T-helper 17 cell (primary cell): Measurements from ENCODE around the gene TTF1. TPM values are rescaled to one million over a fixed set of nuclear protein-coding genes. Genes with fewer than 3 reads are reported as not detected.

ENCODE experiments used
- ATAC-seq: fragments of 150-1000 bp; cut with Tn5 transposase; 2 replicates; pipeline ENCODE4 v1.10.0; 2021; ENCODE audit warnings: mild to moderate bottlenecking, moderate library complexity
- DNase-seq, 3 donors: peaks; one replicate each; pipeline versions ENCODE4 v3.0.0 to v3.0.0-alpha.2; 2020 to 2021
- H3K9me3 ChIP-seq: one replicate; pipeline ENCODE4 v1.7.0; 2013; ENCODE audit warnings: low read length, mild to moderate bottlenecking; ENCODE audit not compliant: control insufficient read depth, poor library complexity, severe bottlenecking
- H3K27ac Mint-ChIP-seq: one replicate; pipeline ENCODE4 v1.8.0; 2022; ENCODE audit warnings: mild to moderate bottlenecking, moderate library complexity, mixed read lengths
- H3K27me3 Mint-ChIP-seq: one replicate; pipeline ENCODE4 v1.8.0; 2022; ENCODE audit warnings: mixed read lengths
- H3K36me3 Mint-ChIP-seq: one replicate; pipeline ENCODE4 v1.8.0; 2022; ENCODE audit warnings: low read depth, mixed read lengths
- H3K4me1 Mint-ChIP-seq: one replicate; pipeline ENCODE4 v1.8.0; 2022; ENCODE audit warnings: mild to moderate bottlenecking, mixed read lengths
- H3K4me3 Mint-ChIP-seq: one replicate; pipeline ENCODE4 v1.8.0; 2022; ENCODE audit warnings: mild to moderate bottlenecking, moderate library complexity, mixed read lengths
- total RNA-seq, 4 donors: library from RNA in 2 of 4; stranded (reverse) in 2 of 4; gene quantifications; one replicate each; pipeline ENCODE4 v1.2.3 and lab custom pipeline; 2022 to 2026

Gene TTF1, protein sequence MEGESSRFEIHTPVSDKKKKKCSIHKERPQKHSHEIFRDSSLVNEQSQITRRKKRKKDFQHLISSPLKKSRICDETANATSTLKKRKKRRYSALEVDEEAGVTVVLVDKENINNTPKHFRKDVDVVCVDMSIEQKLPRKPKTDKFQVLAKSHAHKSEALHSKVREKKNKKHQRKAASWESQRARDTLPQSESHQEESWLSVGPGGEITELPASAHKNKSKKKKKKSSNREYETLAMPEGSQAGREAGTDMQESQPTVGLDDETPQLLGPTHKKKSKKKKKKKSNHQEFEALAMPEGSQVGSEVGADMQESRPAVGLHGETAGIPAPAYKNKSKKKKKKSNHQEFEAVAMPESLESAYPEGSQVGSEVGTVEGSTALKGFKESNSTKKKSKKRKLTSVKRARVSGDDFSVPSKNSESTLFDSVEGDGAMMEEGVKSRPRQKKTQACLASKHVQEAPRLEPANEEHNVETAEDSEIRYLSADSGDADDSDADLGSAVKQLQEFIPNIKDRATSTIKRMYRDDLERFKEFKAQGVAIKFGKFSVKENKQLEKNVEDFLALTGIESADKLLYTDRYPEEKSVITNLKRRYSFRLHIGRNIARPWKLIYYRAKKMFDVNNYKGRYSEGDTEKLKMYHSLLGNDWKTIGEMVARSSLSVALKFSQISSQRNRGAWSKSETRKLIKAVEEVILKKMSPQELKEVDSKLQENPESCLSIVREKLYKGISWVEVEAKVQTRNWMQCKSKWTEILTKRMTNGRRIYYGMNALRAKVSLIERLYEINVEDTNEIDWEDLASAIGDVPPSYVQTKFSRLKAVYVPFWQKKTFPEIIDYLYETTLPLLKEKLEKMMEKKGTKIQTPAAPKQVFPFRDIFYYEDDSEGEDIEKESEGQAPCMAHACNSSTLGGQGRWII
- total RNA-seq (10 to 100 TPM; 12.9 to 15.5 TPM), total RNA-seq (lab: John Stamatoyannopoulos, UW) (21.5 to 48.2 reads per million in 2 donors)

DNA sequence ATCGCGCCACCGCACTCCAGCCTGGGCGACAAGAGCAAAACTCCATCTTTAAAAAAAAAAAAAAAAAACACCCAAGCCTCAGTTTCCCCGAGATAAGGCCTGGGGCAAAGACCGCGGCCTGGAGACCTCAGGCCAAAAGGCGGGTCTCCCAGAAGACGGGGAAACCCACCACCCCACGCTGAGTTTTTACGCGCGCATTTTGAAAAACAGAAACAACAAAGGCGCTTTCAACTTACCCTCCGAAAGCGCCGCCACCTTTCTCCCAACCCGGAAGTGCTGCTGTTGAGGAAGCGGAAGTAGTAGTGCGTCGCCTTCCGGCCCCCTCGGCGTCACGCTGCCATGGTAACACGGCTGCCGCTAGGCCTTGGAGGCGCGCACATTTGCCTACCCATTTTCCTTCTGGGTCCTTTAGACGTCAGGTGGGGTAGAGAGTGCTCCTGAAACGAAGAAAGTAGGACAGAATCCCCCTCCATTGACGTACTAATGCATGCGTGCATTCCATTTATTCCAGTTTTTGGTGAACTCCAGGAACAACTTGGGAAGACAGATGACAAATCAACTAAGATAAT is at the start of gene TTF1:
TSS of gene TTF1 (minus strand) at position 287 of the 569 bp plus-strand sequence. CDS start 4,019 bp downstream, outside the sequence.
- Mint-ChIP-seq H3K36me3 (peaks cover 12% of the 10 kb centered on the region), H3K27ac (peak within 1 kb of the TSS; percentile 98), H3K27me3 (no peaks in the 10 kb centered on the region), H3K4me1 (peaks cover 39% of the 10 kb centered on the region), H3K4me3 (peak within 1 kb of the TSS; percentile 95)
- ATAC-seq (peak; percentile 83), DNase-seq (peak; percentile 83 to 90 (median 86))
- H3K9me3 ChIP-seq: no peaks in the 10 kb centered on the region

DNA sequence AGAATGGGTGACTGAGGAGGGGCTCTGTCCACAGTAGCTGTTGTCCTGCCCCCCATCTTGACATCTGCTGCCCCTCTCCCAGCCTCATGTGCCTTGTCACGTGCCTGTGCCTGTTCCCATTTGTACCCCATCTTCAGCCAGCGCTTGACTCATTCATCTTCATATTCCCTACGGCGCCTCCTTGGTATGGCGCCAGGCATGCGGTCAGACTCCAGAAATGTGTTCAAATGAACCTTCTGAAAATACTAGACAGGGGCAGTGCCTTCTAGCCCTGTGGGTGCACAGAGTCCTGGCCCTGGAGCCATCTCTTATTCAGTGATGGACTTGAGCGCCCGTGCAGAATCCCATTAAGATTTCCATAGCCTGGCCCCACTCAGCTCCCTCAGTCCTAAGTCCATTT is 49.6 kb upstream of the TTF1 start:
- Mint-ChIP-seq H3K27me3 (peaks cover 19% of the 10 kb centered on the region), H3K4me1 (peaks cover 4% of the 10 kb centered on the region), H3K27ac (no peak overlapping the region), H3K4me3 (no peak overlapping the region), H3K36me3 (no peaks in the 10 kb centered on the region)
- no peak for ATAC-seq
- DNase-seq: no peak
- no peaks in the 10 kb centered on the region for H3K9me3 ChIP-seq

DNA sequence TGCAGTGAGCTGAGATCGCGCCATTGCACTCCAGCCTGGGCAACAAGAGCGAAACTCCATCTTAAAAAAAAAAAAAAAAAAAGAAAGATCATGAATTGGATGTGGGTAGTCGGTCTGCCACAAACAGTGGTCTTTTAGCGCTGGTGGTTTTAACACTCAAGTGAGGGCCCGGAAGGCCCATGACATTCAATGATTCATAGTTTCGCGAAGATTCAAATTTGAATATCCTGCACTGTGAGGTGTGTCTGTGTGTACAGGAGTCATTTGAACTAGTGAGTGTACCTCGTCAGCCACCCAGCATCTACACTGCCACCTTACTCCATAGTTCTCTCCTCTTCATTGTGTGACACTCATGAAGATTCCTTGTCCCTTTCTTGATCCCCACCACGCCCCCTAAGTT is 44.6 kb upstream of the TTF1 start:
- DNase-seq (no peak), ATAC-seq (no peak)
- Mint-ChIP-seq H3K27ac (no peak overlapping the region), H3K4me1 (no peaks in the 10 kb centered on the region), H3K4me3 (no peak overlapping the region), H3K36me3 (peaks cover 3% of the 10 kb centered on the region), H3K27me3 (peaks cover 40% of the 10 kb centered on the region)
- no peaks in the 10 kb centered on the region for H3K9me3 ChIP-seq

DNA sequence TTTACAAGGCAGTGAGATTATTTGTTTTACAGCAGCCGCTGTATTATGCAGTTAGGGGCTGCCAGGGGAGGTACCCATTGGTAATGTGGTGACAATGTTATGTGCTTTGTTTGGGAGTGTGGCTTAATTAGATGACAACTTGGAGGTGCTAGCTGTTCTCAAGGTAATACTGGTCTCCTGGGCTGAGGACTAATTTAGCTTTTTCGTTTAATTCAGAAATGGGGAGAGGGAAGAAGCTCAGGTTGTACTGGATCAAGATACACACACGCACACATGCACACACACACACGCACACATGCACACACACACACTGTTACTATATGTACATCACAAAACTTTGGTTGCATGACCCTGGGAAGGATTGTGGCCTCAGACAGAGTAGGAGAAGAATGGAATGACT is 41.3 kb upstream of the TTF1 start:
- Mint-ChIP-seq H3K36me3 (peaks cover 3% of the 10 kb centered on the region), H3K27me3 (peaks cover 52% of the 10 kb centered on the region), H3K4me1 (no peaks in the 10 kb centered on the region), H3K4me3 (no peak overlapping the region), H3K27ac (no peak overlapping the region)
- no peaks in the 10 kb centered on the region for H3K9me3 ChIP-seq
- DNase-seq (no peak), ATAC-seq (no peak)

DNA sequence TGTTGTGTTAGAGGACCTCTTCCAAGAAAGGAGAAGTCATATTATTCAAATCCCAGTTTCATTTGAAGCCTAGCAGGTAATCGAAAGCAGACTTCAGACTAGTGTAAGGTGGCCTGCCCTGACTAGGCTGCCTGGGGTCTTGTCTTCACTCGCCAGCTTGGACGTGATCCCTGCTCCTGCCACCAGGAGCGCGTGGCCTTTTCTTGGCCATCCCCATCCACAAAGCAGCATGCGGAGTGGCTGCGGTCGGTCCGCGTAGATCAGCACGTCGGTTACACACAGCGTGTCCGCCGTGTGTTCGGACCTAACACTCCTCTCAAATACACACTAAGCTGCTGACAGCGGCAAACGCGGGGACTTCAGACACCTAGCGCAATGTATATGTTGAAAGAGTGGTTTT is 40.7 kb upstream of the TTF1 start:
- DNase-seq (no peak), ATAC-seq (no peak)
- no peak overlapping the region for H3K4me3 Mint-ChIP-seq
- no peak overlapping the region for H3K27ac Mint-ChIP-seq
- H3K27me3 Mint-ChIP-seq: peaks cover 50% of the 10 kb centered on the region
- H3K36me3 Mint-ChIP-seq: peaks cover 3% of the 10 kb centered on the region
- H3K9me3 ChIP-seq: no peaks in the 10 kb centered on the region
- H3K4me1 Mint-ChIP-seq: no peaks in the 10 kb centered on the region

DNA sequence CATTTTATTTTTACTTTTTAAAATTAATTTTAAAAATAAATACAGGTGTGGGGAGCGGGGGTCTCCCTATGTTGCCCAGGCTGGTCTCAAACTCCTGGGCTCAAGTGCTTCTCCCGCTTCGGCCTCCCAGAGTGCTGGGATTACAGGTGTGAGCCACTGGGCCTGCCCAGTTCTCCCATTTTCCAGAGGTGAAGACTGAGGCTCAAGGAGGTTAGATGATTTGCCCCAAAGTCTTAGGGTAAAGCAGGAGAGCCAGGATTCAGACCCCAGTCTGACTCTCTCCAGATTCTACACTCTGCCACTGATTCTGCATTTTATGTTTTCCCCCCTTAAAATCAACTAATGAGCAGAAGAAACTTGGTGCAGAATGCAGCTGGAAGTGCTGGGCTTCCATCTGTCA is 40.2 kb upstream of the TTF1 start:
- peaks cover 48% of the 10 kb centered on the region for H3K27me3 Mint-ChIP-seq
- H3K4me3 Mint-ChIP-seq: no peak overlapping the region
- DNase-seq: no peak
- no peaks in the 10 kb centered on the region for H3K9me3 ChIP-seq
- H3K27ac Mint-ChIP-seq: no peak overlapping the region
- H3K36me3 Mint-ChIP-seq: peaks cover 3% of the 10 kb centered on the region
- ATAC-seq: no peak
- no peaks in the 10 kb centered on the region for H3K4me1 Mint-ChIP-seq

DNA sequence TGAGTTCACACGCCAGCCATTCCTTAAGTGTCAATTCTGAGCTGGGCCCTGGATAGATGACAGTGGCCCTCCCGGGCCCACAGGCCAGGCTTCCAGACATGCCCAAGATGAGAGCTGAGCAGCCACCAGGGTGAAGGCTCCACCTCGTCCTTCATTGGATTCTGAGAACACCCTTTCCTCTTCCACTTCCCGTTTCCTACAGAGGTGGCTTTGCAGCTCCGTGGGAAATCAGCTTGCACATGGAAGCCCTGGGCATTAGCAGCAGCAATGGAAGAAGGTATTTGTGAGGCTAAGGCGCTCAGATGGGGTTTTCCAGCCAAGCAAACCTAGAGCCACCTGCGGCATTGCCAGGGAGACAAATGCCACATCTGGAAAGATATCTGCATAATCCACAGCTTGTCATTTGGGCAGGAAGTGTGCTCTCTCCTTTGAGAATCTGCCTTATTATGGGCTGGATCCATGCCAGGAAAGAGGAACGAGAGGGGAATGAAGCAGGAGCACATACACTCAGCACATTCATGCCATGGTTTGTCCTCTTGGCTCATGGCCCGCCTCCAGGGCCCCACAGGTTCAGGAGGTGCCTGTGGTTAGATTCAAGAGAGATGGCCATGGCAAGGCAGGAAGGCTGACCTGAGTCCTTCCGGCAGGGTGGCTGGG is 37.4 kb upstream of the TTF1 start:
- no peak for ATAC-seq
- Mint-ChIP-seq H3K27me3 (peaks cover 44% of the 10 kb centered on the region), H3K4me1 (peaks cover 2% of the 10 kb centered on the region), H3K36me3 (no peaks in the 10 kb centered on the region), H3K4me3 (no peak overlapping the region), H3K27ac (no peak overlapping the region)
- DNase-seq: no peak
- H3K9me3 ChIP-seq: no peaks in the 10 kb centered on the region

DNA sequence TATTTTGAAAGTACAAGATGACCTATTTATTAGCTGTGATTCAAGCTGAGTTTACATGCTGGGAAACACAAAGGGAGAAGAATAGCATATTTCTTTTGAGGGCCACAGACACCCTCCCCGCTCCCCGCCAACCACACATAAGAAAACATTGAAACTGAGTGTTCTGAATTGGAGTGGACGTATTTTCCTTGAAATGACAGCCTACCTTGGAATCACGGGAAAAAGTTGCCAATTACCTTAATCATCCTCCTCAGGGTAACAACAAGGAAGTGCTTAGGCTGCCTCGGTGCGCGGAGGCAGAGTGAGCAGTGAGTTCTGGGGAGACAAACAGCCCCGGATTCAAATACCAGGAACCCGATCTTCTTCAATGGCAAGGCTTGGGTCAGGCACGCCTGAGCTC is 34.8 kb upstream of the TTF1 start:
- Mint-ChIP-seq H3K27me3 (peaks cover 42% of the 10 kb centered on the region), H3K4me3 (no peak overlapping the region), H3K36me3 (peaks cover 3% of the 10 kb centered on the region), H3K4me1 (peaks cover 2% of the 10 kb centered on the region), H3K27ac (no peak overlapping the region)
- no peaks in the 10 kb centered on the region for H3K9me3 ChIP-seq
- ATAC-seq: no peak
- DNase-seq: no peak

DNA sequence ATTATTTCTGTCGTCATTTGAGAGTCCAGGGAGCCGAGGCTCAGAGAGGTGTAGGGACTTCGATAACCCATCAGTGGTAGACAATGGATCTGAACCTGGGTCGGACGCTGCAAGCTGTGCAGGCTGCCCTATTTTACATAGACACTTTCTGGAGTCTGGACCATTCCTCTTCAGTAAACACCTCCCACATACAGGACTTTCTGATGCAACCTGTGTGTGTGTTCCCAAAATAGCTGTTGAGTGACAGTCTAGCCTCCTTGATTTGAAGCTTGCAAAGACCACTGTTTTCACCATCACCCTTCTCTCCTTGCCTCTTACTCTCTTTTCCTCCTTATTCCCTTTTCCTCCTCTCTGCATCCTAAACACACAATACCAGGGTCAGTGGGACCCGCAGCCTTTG is 34.1 kb upstream of the TTF1 start:
- peaks cover 3% of the 10 kb centered on the region for H3K36me3 Mint-ChIP-seq
- DNase-seq (no peak), ATAC-seq (no peak)
- H3K27me3 Mint-ChIP-seq: peaks cover 49% of the 10 kb centered on the region
- no peaks in the 10 kb centered on the region for H3K9me3 ChIP-seq
- H3K4me1 Mint-ChIP-seq: peaks cover 2% of the 10 kb centered on the region
- H3K27ac Mint-ChIP-seq: no peak overlapping the region
- H3K4me3 Mint-ChIP-seq: no peak overlapping the region

DNA sequence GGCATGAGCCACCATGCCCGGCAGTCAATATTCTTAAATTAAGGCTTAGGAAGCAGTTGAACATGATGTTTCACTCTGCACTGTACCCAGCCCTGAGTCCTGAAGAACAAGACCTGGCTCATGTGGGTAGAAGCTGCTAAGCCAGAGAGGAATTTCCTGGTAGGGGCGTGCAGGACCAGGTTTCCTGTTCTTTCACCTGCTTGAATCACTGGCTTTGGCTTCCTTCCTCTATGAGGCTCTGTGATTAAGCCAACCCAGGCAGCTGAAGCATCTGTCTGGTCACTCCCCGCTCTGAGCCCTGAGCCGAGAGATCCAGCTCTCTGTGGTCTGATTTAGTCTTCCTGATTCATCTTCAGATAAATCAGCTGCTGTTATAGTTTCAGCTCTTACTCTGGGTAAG is 32.5 kb upstream of the TTF1 start:
- Mint-ChIP-seq H3K4me3 (no peak overlapping the region), H3K27me3 (peaks cover 56% of the 10 kb centered on the region), H3K4me1 (peaks cover 2% of the 10 kb centered on the region), H3K36me3 (peaks cover 4% of the 10 kb centered on the region), H3K27ac (no peak overlapping the region)
- no peak for ATAC-seq
- H3K9me3 ChIP-seq: no peaks in the 10 kb centered on the region
- no peak for DNase-seq

DNA sequence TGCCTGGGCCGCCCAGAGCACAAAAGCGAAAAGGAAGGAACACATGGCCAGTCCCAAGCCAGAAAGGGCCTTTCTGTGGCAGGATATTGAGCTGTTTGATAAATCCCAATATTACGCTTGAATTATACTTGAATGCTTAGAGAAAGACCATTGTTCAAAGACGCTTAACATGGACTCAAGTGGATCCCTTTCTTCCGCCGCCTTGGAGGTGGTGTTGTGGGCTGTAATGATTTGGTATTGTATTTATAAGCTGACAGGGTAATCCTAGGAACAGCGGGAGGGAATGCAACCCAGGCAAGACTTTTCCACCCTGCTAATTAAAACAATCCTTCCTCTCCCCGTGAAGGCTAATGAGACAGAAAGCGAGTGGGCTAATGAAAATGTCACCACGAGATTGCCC is 28.2 kb upstream of the TTF1 start:
- Mint-ChIP-seq H3K36me3 (peaks cover 7% of the 10 kb centered on the region), H3K27me3 (peaks cover 70% of the 10 kb centered on the region), H3K4me1 (no peaks in the 10 kb centered on the region)

DNA sequence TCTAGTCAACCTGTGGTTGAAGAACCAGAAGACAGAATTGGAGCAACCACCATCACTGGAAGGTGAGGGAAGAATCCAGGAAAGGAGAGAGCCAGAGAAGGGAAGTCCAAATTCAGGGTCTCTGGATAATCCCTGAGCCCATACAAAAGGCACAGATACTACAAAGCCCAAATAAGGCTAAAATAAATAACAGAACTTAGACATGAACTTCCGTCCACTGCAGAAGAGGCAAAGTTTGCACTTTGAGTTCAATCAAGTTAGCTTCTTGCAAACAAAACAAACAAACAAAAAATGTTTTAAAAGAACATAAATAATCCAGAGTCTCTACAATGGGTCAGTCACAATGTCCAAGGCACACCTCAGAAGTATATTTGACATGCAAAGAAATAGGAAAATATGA is 24.4 kb upstream of the TTF1 start:
- ATAC-seq (no peak), DNase-seq (no peak)
- Mint-ChIP-seq H3K27ac (no peak overlapping the region), H3K27me3 (peaks cover 84% of the 10 kb centered on the region), H3K4me1 (peaks cover 3% of the 10 kb centered on the region), H3K4me3 (no peak overlapping the region), H3K36me3 (peaks cover 5% of the 10 kb centered on the region)
- no peaks in the 10 kb centered on the region for H3K9me3 ChIP-seq

More for the DNA sequence above, 28.2 kb upstream of the TTF1 start:
- H3K4me3 Mint-ChIP-seq: no peak overlapping the region
- DNase-seq: no peak
- no peaks in the 10 kb centered on the region for H3K9me3 ChIP-seq
- H3K27ac Mint-ChIP-seq: no peak overlapping the region
- no peak for ATAC-seq
